BLaER1 treated with 17β-estradiol and CSF1 and Interleukin-3, amounts not matched to agents 10 nM and 100 nM (cell line): ENCODE data around the gene TMEM123.

Experiments
- H3K27ac ChIP-seq, 11 experiments: shearing (Covaris generic); formaldehyde crosslinking; 2 replicates each; pipeline ENCODE4 v1.8.1; 2022
- H3K27me3 ChIP-seq, 11 experiments: shearing (Covaris generic); formaldehyde crosslinking; 2 replicates each; pipeline ENCODE4 v1.8.1; 2022
- H3K36me3 ChIP-seq, 11 experiments: shearing (Covaris generic); formaldehyde crosslinking; 2 replicates each; pipeline ENCODE4 v1.8.1; 2022
- H3K4me1 ChIP-seq, 10 experiments: shearing (Covaris generic); formaldehyde crosslinking; 2 replicates each; pipeline ENCODE4 v1.8.1; 2022
- H3K4me2 ChIP-seq, 11 experiments: shearing (Covaris generic); formaldehyde crosslinking; 2 replicates each; pipeline ENCODE4 v1.8.1; 2022
- H3K4me3 ChIP-seq, 10 experiments: shearing (Covaris generic); formaldehyde crosslinking; 2 replicates each; pipeline ENCODE4 v1.8.1; 2022
- H3K9ac ChIP-seq, 11 experiments: shearing (Covaris generic); formaldehyde crosslinking; 2 replicates each; pipeline ENCODE4 v1.8.1; 2022
- H3K9me3 ChIP-seq, 11 experiments: shearing (Covaris generic); formaldehyde crosslinking; replicated peaks in 1 of 11; 2 replicates each; pipeline ENCODE4 v1.8.1; 2022
- H4K20me1 ChIP-seq, 11 experiments: shearing (Covaris generic); formaldehyde crosslinking; 2 replicates each; pipeline ENCODE4 v1.8.1; 2022
- Cebpa-rat ChIP-seq, 11 experiments: shearing (Covaris generic); IDR thresholded peaks; 2 replicates each; pipeline ENCODE4 v1.8.1; 2022

Gene TMEM123

DNA sequence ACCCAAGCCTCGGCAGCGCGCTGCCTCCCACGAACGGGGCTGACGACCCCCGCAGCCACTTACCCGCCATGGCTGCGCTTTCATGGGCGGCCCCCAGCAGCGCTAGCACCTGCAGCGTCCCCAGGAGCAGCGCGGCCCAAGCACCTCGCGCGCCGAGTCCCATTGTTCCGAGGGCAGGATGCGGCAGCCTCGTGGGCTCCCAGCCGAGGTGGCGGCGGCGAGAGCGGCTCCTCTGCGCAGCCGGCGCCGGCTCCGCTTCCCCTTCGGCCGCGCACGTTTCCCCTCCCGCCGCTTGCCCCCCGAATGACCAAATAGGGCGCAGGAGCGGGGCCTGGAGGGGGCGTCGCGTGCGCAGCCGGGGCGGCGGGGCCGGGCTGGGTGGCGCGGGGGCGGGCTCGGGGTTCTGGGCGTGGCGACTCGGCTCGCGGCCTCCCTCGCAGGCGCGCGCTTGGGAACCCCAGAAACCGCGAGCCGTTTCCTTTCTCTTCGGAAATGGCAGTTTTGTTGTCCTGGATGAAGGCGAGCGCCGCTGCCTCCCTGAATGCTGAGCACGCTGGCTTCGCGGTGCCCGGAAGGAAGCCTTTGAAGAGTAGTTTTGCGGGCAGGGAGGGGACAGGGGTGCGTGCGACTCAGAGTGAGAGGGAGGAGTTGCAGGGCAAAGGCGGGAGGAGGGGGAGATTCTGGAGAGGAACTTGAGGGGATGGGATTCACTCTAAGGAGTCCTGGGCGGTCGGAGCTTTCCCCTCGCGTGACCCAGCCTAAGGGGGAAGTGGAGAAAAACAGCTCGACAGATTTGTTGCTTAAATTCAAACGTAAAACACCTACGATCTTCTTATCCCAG lies at the start of gene TMEM123:
Gene TMEM123, minus strand, starts transcription at position 305 of the 841 bp plus-strand sequence. Its CDS starts 142 bp downstream, at position 163.
- no peaks in the 10 kb centered on the region for H3K27me3 ChIP-seq
- peak within 1 kb of the TSS; percentile 75 to 92 (median 86) for H3K4me2 ChIP-seq
- H4K20me1 ChIP-seq: peaks cover 25 to 42% (median 37%) of the 10 kb centered on the region in 11 experiments; a peak in 21 of 22 replicates
- H3K4me1 ChIP-seq: peaks cover 61 to 72% (median 66%) of the 10 kb centered on the region in 10 experiments
- peak within 1 kb of the TSS; percentile 92 to 99 (median 98) for H3K9ac ChIP-seq
- no peak for TF ChIP-seq Cebpa-rat (IDR thresholded peaks at IDR 0.05)
- peaks cover 8 to 21% (median 14%) of the 10 kb centered on the region in 11 experiments; a peak in 21 of 22 replicates for H3K36me3 ChIP-seq
- H3K4me3 ChIP-seq: peak within 1 kb of the TSS; percentile 83 to 97 (median 93)
- H3K9me3 ChIP-seq: no peaks in the 10 kb centered on the region; a peak in 1 of 22 replicates
- H3K27ac ChIP-seq: peak within 1 kb of the TSS; percentile 88 to 99 (median 98)

- Histone ChIP-seq H3K4me1 (no peaks in the 10 kb centered on the region), H3K4me3 (no peak overlapping the region), H3K9ac (no peak overlapping the region), H3K4me2 (no peak overlapping the region), H3K36me3 (no peaks in the 10 kb centered on the region), H3K27ac (no peak overlapping the region), H3K9me3 (no peaks in the 10 kb centered on the region), H3K27me3 (no peaks in the 10 kb centered on the region), H4K20me1 (no peaks in the 10 kb centered on the region)
- no peak for TF ChIP-seq Cebpa-rat (IDR thresholded peaks at IDR 0.05)
These were observed 48.3 kb upstream of the TMEM123 start for GRCh38 chr11:102500829-102501228.

GRCh38 chr11:102499931-102500330 lies 47.4 kb upstream of the TMEM123 start:
- H3K27me3 ChIP-seq: no peaks in the 10 kb centered on the region
- no peak overlapping the region for H3K27ac ChIP-seq
- no peak for TF ChIP-seq Cebpa-rat (IDR thresholded peaks at IDR 0.05)

GRCh38 chr11:102499151-102499550 lies 46.6 kb upstream of the TMEM123 start:
- H4K20me1 ChIP-seq: no peaks in the 10 kb centered on the region
- H3K27me3 ChIP-seq: no peaks in the 10 kb centered on the region
- H3K4me1 ChIP-seq: peaks cover 0 to 5% (median 0%) of the 10 kb centered on the region in 10 experiments; a peak in 3 of 20 replicates
- H3K4me2 ChIP-seq: no peak overlapping the region
- H3K36me3 ChIP-seq: no peaks in the 10 kb centered on the region
- no peak overlapping the region for H3K9ac ChIP-seq
- no peak for TF ChIP-seq Cebpa-rat (IDR thresholded peaks at IDR 0.05)
- H3K4me3 ChIP-seq: no peak overlapping the region
- H3K27ac ChIP-seq: no peak overlapping the region
- no peaks in the 10 kb centered on the region for H3K9me3 ChIP-seq

More at GRCh38 chr11:102499931-102500330, 47.4 kb upstream of the TMEM123 start:
- H4K20me1 ChIP-seq: no peaks in the 10 kb centered on the region
- peaks cover 0 to 4% (median 0%) of the 10 kb centered on the region in 10 experiments; a peak in 3 of 20 replicates for H3K4me1 ChIP-seq
- H3K9ac ChIP-seq: no peak overlapping the region
- no peaks in the 10 kb centered on the region for H3K9me3 ChIP-seq
- no peak overlapping the region for H3K4me3 ChIP-seq
- no peaks in the 10 kb centered on the region for H3K36me3 ChIP-seq
- H3K4me2 ChIP-seq: no peak overlapping the region

- no peak overlapping the region for H3K4me2 ChIP-seq
- no peak overlapping the region for H3K9ac ChIP-seq
- H3K4me1 ChIP-seq: peaks cover 0 to 13% (median 1%) of the 10 kb centered on the region in 10 experiments; a peak in 7 of 20 replicates
- no peak overlapping the region for H3K27ac ChIP-seq
- TF ChIP-seq Cebpa-rat (IDR thresholded peaks at IDR 0.05): no peak
- H3K27me3 ChIP-seq: no peaks in the 10 kb centered on the region
- H3K9me3 ChIP-seq: no peaks in the 10 kb centered on the region
- H3K4me3 ChIP-seq: no peak overlapping the region
- H3K36me3 ChIP-seq: no peaks in the 10 kb centered on the region
- no peaks in the 10 kb centered on the region for H4K20me1 ChIP-seq
These were observed 44.5 kb upstream of the TMEM123 start for GRCh38 chr11:102497061-102497460.

GRCh38 chr11:102495161-102496042 lies 42.8 kb upstream of the TMEM123 start:
- Histone ChIP-seq H3K9me3 (no peaks in the 10 kb centered on the region), H3K36me3 (no peaks in the 10 kb centered on the region), H3K27me3 (no peaks in the 10 kb centered on the region), H3K9ac (no peak overlapping the region; a peak in 2 of 22 replicates), H3K27ac (no peak overlapping the region), H3K4me3 (no peak overlapping the region), H3K4me1 (peaks cover 0 to 13% (median 1%) of the 10 kb centered on the region in 10 experiments; a peak in 7 of 20 replicates), H4K20me1 (no peaks in the 10 kb centered on the region), H3K4me2 (peak overlapping the region in 2 of 11 experiments; percentile 6 to 12; a peak in 2 of 22 replicates)
- no peak for TF ChIP-seq Cebpa-rat (IDR thresholded peaks at IDR 0.05)

DNA sequence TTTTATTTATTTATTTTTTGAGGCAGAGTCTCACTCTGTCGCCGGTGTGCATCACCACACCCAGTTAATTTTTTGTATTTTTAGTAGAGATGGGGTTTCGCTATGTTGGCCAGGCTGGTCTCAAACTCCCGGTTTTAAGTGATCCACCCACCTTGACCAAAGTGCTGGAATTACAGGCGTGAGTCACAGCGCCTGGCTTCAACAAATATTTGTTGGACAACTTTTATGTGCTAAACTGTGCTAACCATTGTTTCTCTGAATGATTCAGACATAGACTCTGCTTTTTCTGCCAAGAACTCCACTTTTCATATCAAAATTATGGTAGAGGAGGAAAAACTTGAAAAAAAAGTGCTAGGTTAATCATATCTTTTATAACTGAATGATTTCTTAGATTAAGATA lies 41.7 kb upstream of the TMEM123 start:
- Histone ChIP-seq H3K9ac (no peak overlapping the region), H3K27ac (no peak overlapping the region), H3K4me1 (peaks cover 0 to 13% (median 10%) of the 10 kb centered on the region in 10 experiments; a peak in 14 of 20 replicates), H3K9me3 (no peaks in the 10 kb centered on the region), H4K20me1 (no peaks in the 10 kb centered on the region), H3K4me3 (no peak overlapping the region), H3K36me3 (no peaks in the 10 kb centered on the region), H3K4me2 (no peak overlapping the region), H3K27me3 (no peaks in the 10 kb centered on the region)
- TF ChIP-seq Cebpa-rat (IDR thresholded peaks at IDR 0.05): no peak

- no peaks in the 10 kb centered on the region for H3K9me3 ChIP-seq
- H3K4me3 ChIP-seq: no peak overlapping the region
- no peaks in the 10 kb centered on the region for H4K20me1 ChIP-seq
- H3K36me3 ChIP-seq: no peaks in the 10 kb centered on the region
- H3K27ac ChIP-seq: no peak overlapping the region
- H3K4me1 ChIP-seq: peaks cover 0 to 18% (median 12%) of the 10 kb centered on the region in 10 experiments; a peak in 14 of 20 replicates
- H3K27me3 ChIP-seq: no peaks in the 10 kb centered on the region
- H3K4me2 ChIP-seq: no peak overlapping the region
- H3K9ac ChIP-seq: no peak overlapping the region
- no peak for TF ChIP-seq Cebpa-rat (IDR thresholded peaks at IDR 0.05)
These were observed 41.0 kb upstream of the TMEM123 start for GRCh38 chr11:102493524-102493923.

GRCh38 chr11:102491969-102492368 lies 39.4 kb upstream of the TMEM123 start:
- Histone ChIP-seq H3K9me3 (no peaks in the 10 kb centered on the region), H3K27ac (no peak overlapping the region), H3K27me3 (no peaks in the 10 kb centered on the region), H3K4me1 (peaks cover 0 to 30% (median 12%) of the 10 kb centered on the region in 10 experiments; a peak in 14 of 20 replicates), H3K9ac (no peak overlapping the region), H3K4me2 (no peak overlapping the region), H4K20me1 (no peaks in the 10 kb centered on the region), H3K4me3 (no peak overlapping the region), H3K36me3 (no peaks in the 10 kb centered on the region)
- no peak for TF ChIP-seq Cebpa-rat (IDR thresholded peaks at IDR 0.05)
